Neural cell (in vitro differentiated cells): Measurements from ENCODE around the gene RNF217. TPM values are rescaled to one million over a fixed set of nuclear protein-coding genes. Genes with fewer than 3 reads are reported as not detected.

Experiments used
- H2AFZ ChIP-seq: fragments of 200-600, 300-800 bp; sonication (generic), shearing (Covaris generic); 2 replicates; pipeline ENCODE4 v1.6.0; 2014; ENCODE audit warnings: low read depth, mild to moderate bottlenecking, antibody characterized with exemption, low read length, moderate library complexity
- H3F3A ChIP-seq: fragments of 200-600 bp; shearing (Covaris generic); 2 replicates; pipeline ENCODE4 v1.6.1; 2016; ENCODE audit warnings: mild to moderate bottlenecking, moderate library complexity, mixed read lengths, antibody characterized with exemption, low read length; ENCODE audit not compliant: insufficient read depth, poor library complexity, severe bottlenecking
- H3K27ac ChIP-seq: fragments of 200-600, 300-800 bp; sonication (generic), shearing (Covaris generic); 2 replicates; pipeline ENCODE4 v1.5.1; 2014; ENCODE audit warnings: mild to moderate bottlenecking, low read length, moderate library complexity
- H3K27me3 ChIP-seq: fragments of 300-800, 200-600 bp; sonication (generic), shearing (Covaris generic); 2 replicates; pipeline ENCODE4 v1.6.0; 2014; ENCODE audit warnings: mild to moderate bottlenecking, low read depth, low read length, moderate library complexity; ENCODE audit not compliant: insufficient read depth
- H3K36me3 ChIP-seq: fragments of 300-800, 200-600 bp; sonication (generic), shearing (Covaris generic); 2 replicates; pipeline ENCODE4 v1.5.1; 2014; ENCODE audit warnings: mild to moderate bottlenecking, antibody characterized with exemption, low read length, moderate library complexity; ENCODE audit not compliant: insufficient read depth
- H3K4me2 ChIP-seq: fragments of 300-800, 200-600 bp; sonication (generic), shearing (Covaris generic); 2 replicates; pipeline ENCODE4 v1.6.0; 2014; ENCODE audit warnings: mild to moderate bottlenecking, low read length
- H3K4me3 ChIP-seq: fragments of 300-800, 200-600 bp; sonication (generic), shearing (Covaris generic); 2 replicates; pipeline ENCODE4 v1.5.1; 2014; ENCODE audit warnings: mild to moderate bottlenecking, low read length, moderate library complexity
- H3K79me2 ChIP-seq: fragments of 200-600 bp; shearing (Covaris generic); replicated peaks from 2 replicates; pipeline ENCODE4 v1.6.0; 2014; ENCODE audit warnings: mild to moderate bottlenecking, low read length, moderate library complexity; ENCODE audit not compliant: insufficient read depth
- H3K9ac ChIP-seq: fragments of 300-800, 200-600 bp; sonication (generic), shearing (Covaris generic); 2 replicates; pipeline ENCODE4 v1.6.1; 2016; ENCODE audit warnings: mild to moderate bottlenecking, low read length, mixed read lengths
- H3K9me2 ChIP-seq: fragments of 200-600 bp; shearing (Covaris generic); 2 replicates; pipeline ENCODE4 v1.6.1; 2016; ENCODE audit warnings: mild to moderate bottlenecking, low read length, mixed read lengths; ENCODE audit not compliant: insufficient read depth
- H3K9me3 ChIP-seq: fragments of 200-600, 300-800 bp; sonication (generic), shearing (Covaris generic); 2 replicates; pipeline ENCODE4 v1.6.1; 2016; ENCODE audit warnings: mild to moderate bottlenecking, mixed run types, low read length, moderate library complexity, mixed read lengths
- H4K20me1 ChIP-seq: fragments of 200-600 bp; shearing (Covaris generic); 2 replicates; pipeline ENCODE4 v1.6.1; 2016; ENCODE audit warnings: mild to moderate bottlenecking, mixed run types; ENCODE audit not compliant: insufficient read depth
- CTCF ChIP-seq: fragments of 450-650 bp; IDR thresholded peaks from 2 replicates; pipeline ENCODE4 v1.5.1; 2014; ENCODE audit warnings: antibody characterized with exemption, mild to moderate bottlenecking, moderate library complexity; ENCODE audit not compliant: poor library complexity, severe bottlenecking
- EP300 ChIP-seq: fragments of 450-650 bp; conservative IDR thresholded peaks from 2 replicates; pipeline ENCODE4 v1.6.1; 2014; ENCODE audit warnings: antibody characterized with exemption, mild to moderate bottlenecking, moderate library complexity; ENCODE audit not compliant: poor library complexity, severe bottlenecking
- EZH2 ChIP-seq: fragments of 200-600, 300-800 bp; shearing (Covaris generic), sonication (generic); IDR thresholded peaks from 2 replicates; pipeline ENCODE4 v1.6.1; 2014; ENCODE audit warnings: antibody characterized with exemption, low read length, borderline replicate concordance, mild to moderate bottlenecking; ENCODE audit not compliant: insufficient read depth, poor library complexity, severe bottlenecking
- MXI1 ChIP-seq: fragments of 450-650 bp; conservative IDR thresholded peaks from 2 replicates; pipeline ENCODE4 v1.6.1; 2014; ENCODE audit warnings: antibody characterized with exemption, mild to moderate bottlenecking; ENCODE audit not compliant: poor library complexity, severe bottlenecking
- POLR2AphosphoS5 ChIP-seq: IDR thresholded peaks from 2 replicates; pipeline ENCODE4 v1.6.1; 2012
- RAD21 ChIP-seq: fragments of 450-650 bp; conservative IDR thresholded peaks from 2 replicates; pipeline ENCODE4 v1.6.1; 2014; ENCODE audit warnings: antibody characterized with exemption, mild to moderate bottlenecking, moderate library complexity
- REST ChIP-seq: IDR thresholded peaks from 2 replicates; pipeline ENCODE4 v1.6.1; 2012; ENCODE audit warnings: borderline replicate concordance
- SMC3 ChIP-seq: fragments of 450-650 bp; conservative IDR thresholded peaks from 2 replicates; pipeline ENCODE4 v1.6.1; 2014; ENCODE audit warnings: antibody characterized with exemption, mild to moderate bottlenecking, moderate library complexity; ENCODE audit not compliant: poor library complexity
- TAF1 ChIP-seq: IDR thresholded peaks from 2 replicates; pipeline ENCODE4 v1.6.1; 2012; ENCODE audit warnings: low read depth
- polyA plus RNA-seq: library from polyadenylated mRNA; depleted of rRNA; stranded (reverse); fragments of >200 nt; gene quantifications from 2 replicates; pipeline ENCODE4 v1.2.3, GENCODE V29; 2014

RNF217 gene
- polyA plus RNA-seq, 1 donor from 2014 or later: 10.2 TPM

- Histone ChIP-seq H3K4me3 (no peak overlapping the region), H3K9me2 (no peaks in the 10 kb centered on the region), H3F3A (no peaks in the 10 kb centered on the region), H3K4me2 (no peak overlapping the region), H3K36me3 (no peaks in the 10 kb centered on the region), H3K27me3 (no peaks in the 10 kb centered on the region), H2AFZ (no peak overlapping the region), H3K79me2 (no peaks in the 10 kb centered on the region), H4K20me1 (no peaks in the 10 kb centered on the region), H3K27ac (no peak overlapping the region), H3K9ac (no peak overlapping the region), H3K9me3 (no peaks in the 10 kb centered on the region)
- TF ChIP-seq EP300 (no peak), CTCF (no peak), POLR2AphosphoS5 (no peak), RAD21 (no peak), MXI1 (no peak), TAF1 (no peak), EZH2 (no peak), SMC3 (no peak), REST (no peak)
Observed at GRCh38 chr6:124973780-124974179, 11.5 kb downstream of the RNF217 start.

- H3K4me2 ChIP-seq: no peak overlapping the region
- TF ChIP-seq TAF1 (no peak), REST (no peak), EZH2 (no peak), POLR2AphosphoS5 (no peak), EP300 (no peak), RAD21 (no peak), SMC3 (no peak), CTCF (no peak), MXI1 (no peak)
- H2AFZ ChIP-seq: no peak overlapping the region
- no peak overlapping the region for H3K4me3 ChIP-seq
- H3K9ac ChIP-seq: no peak overlapping the region
- H3K27ac ChIP-seq: no peak overlapping the region
- H3K79me2 ChIP-seq: no peaks in the 10 kb centered on the region
- no peaks in the 10 kb centered on the region for H3K27me3 ChIP-seq
- H3K9me2 ChIP-seq: no peaks in the 10 kb centered on the region
- H3K36me3 ChIP-seq: no peaks in the 10 kb centered on the region
- no peaks in the 10 kb centered on the region for H3K9me3 ChIP-seq
- no peaks in the 10 kb centered on the region for H4K20me1 ChIP-seq
- no peaks in the 10 kb centered on the region for H3F3A ChIP-seq
Observed at GRCh38 chr6:124974771-124975377, 12.6 kb downstream of the RNF217 start.
